PC-9 (cell line): ENCODE data around the gene ERG. TPM values are rescaled to one million over a fixed set of nuclear protein-coding genes. Genes with fewer than 3 reads are reported as not detected.

ENCODE experiments used
- BruUV-seq: library from RNA; stranded (reverse); fragments of 400-500 nt; replicated peaks from 2 replicates; lab custom pipeline; 2021; lab: Mats Ljungman, UMichigan
- CTCF ChIA-PET: fragments of 300-600 bp; sonication (Branson Sonifier 250); formaldehyde crosslinking; loops from one replicate; lab custom pipeline; 2022; ENCODE audit warnings: antibody characterized with exemption; lab: Charles Lee
- POLR2A ChIA-PET: fragments of 300-600 bp; sonication (Branson Sonifier 250); formaldehyde crosslinking; loops from one replicate; lab custom pipeline; 2022; ENCODE audit warnings: antibody characterized with exemption; ENCODE audit not compliant: unreplicated experiment; lab: Charles Lee
- DNase-seq, 2 experiments: peaks; one replicate each; pipeline versions ENCODE4 v3.0.0 to v3.0.0-alpha.2; 2015 to 2022; ENCODE audit warnings: mixed read lengths in 1 of 2
- H2AFZ ChIP-seq: fragments of 200-600 bp; sonication (generic); 2 replicates; pipeline ENCODE4 v1.8.1; 2017; ENCODE audit warnings: antibody characterized with exemption
- H3F3A ChIP-seq: fragments of 200-600 bp; sonication (generic); 2 replicates; pipeline ENCODE4 v1.8.1; 2017; ENCODE audit warnings: antibody characterized with exemption, mild to moderate bottlenecking, low read depth; ENCODE audit not compliant: insufficient read depth
- H3K27ac ChIP-seq: fragments of 200-600 bp; sonication (generic); 2 replicates; pipeline ENCODE4 v1.6.1; 2016; ENCODE audit warnings: mixed run types
- H3K27me3 ChIP-seq: fragments of 200-600 bp; sonication (generic); 2 replicates; pipeline ENCODE4 v1.6.1; 2016; ENCODE audit warnings: low read depth, mixed run types; ENCODE audit not compliant: insufficient read depth
- H3K36me3 ChIP-seq: fragments of 200-600 bp; sonication (generic); 2 replicates; pipeline ENCODE4 v1.6.1; 2016; ENCODE audit warnings: low read depth, mixed run types
- H3K4me1 ChIP-seq: fragments of 200-600 bp; sonication (generic); replicated peaks from 2 replicates; pipeline ENCODE4 v1.6.1; 2016; ENCODE audit warnings: mixed run types; ENCODE audit not compliant: insufficient read depth
- H3K4me2 ChIP-seq: fragments of 200-600 bp; sonication (generic); 2 replicates; pipeline ENCODE4 v1.6.1; 2017; ENCODE audit warnings: mixed run types
- H3K4me3 ChIP-seq: fragments of 200-600 bp; sonication (generic); 2 replicates; pipeline ENCODE4 v1.6.1; 2016; ENCODE audit warnings: mixed run types
- H3K79me2 ChIP-seq: fragments of 200-600 bp; sonication (generic); 2 replicates; pipeline ENCODE4 v1.6.1; 2017; ENCODE audit warnings: low read depth, mixed run types
- H3K9me2 ChIP-seq: fragments of 200-600 bp; sonication (generic); 2 replicates; pipeline ENCODE4 v1.8.1; 2017; ENCODE audit warnings: mild to moderate bottlenecking; ENCODE audit not compliant: insufficient read depth
- H3K9me3 ChIP-seq: fragments of 200-600 bp; sonication (generic); 2 replicates; pipeline ENCODE4 v1.8.1; 2016; ENCODE audit warnings: low read depth; ENCODE audit not compliant: insufficient read depth
- H4K20me1 ChIP-seq: fragments of 200-600 bp; sonication (generic); 2 replicates; pipeline ENCODE4 v1.8.1; 2017; ENCODE audit not compliant: insufficient read depth
- EZH2 ChIP-seq: fragments of 200-600 bp; sonication (generic); IDR thresholded peaks from 2 replicates; pipeline ENCODE4 v1.8.0; 2017; ENCODE audit warnings: antibody characterized with exemption, low read depth
- intact Hi-C: fragments of 100-400 bp; cut with micrococcal nuclease; formaldehyde crosslinking; loops from one replicate; pipeline ENCODE4 v1.10.0; 2022; ENCODE audit not compliant: unreplicated experiment
- total RNA-seq: library from RNA; stranded (reverse); gene quantifications from 2 replicates; pipeline ENCODE4 v1.2.3, GENCODE V29; 2021
- TF ChIP-seq, protein P1 (sequence below): fragments of 200-600 bp; sonication (generic); conservative IDR thresholded peaks from 2 replicates; pipeline ENCODE4 v1.6.1; 2017; ENCODE audit warnings: mixed run types, antibody characterized with exemption, mild to moderate bottlenecking, moderate library complexity

The ERG gene
- total RNA-seq, 1 experiment from 2014 or later = not detected

DNA sequence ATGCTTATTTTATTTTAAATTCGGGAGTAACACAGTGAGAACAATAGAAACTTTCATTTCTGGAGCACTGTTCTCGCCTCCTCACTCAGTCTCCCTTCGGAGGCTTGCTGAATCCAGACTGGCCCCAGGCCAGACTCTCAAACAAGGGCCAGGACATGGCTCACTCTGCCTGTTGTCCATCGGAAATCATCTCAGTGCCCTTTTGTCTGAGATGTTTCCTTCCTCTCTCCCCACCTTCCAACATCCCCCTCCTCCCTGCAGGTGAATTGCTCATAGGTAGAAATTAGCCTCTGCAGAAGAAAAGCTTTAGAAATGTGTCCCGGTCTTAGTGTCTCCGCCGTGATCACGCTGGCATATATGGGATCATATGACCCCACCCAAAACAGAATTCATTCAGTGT lies 55.2 kb downstream of the ERG start:
- no peak overlapping the region for H3K4me2 ChIP-seq
- intact Hi-C loops = no loop called here
- H3K27me3 ChIP-seq = 0 out of 2 replicates have a peak, but pooled peaks cover 10% of the 10 kb centered on the region
- no peaks in the 10 kb centered on the region for H3K9me3 ChIP-seq
- no peak overlapping the region for H3K27ac ChIP-seq
- H4K20me1 ChIP-seq = no peaks in the 10 kb centered on the region
- POLR2A ChIA-PET = no interaction called here
- CTCF ChIA-PET = no interaction called here
- no peak overlapping the region for H2AFZ ChIP-seq
- DNase-seq = no peak
- no peaks in the 10 kb centered on the region for H3K79me2 ChIP-seq
- no TSS peak for BruUV-seq
- no peak overlapping the region for H3K4me3 ChIP-seq
- TF ChIP-seq EZH2 = no peak
- TF ChIP-seq, protein P1, sequence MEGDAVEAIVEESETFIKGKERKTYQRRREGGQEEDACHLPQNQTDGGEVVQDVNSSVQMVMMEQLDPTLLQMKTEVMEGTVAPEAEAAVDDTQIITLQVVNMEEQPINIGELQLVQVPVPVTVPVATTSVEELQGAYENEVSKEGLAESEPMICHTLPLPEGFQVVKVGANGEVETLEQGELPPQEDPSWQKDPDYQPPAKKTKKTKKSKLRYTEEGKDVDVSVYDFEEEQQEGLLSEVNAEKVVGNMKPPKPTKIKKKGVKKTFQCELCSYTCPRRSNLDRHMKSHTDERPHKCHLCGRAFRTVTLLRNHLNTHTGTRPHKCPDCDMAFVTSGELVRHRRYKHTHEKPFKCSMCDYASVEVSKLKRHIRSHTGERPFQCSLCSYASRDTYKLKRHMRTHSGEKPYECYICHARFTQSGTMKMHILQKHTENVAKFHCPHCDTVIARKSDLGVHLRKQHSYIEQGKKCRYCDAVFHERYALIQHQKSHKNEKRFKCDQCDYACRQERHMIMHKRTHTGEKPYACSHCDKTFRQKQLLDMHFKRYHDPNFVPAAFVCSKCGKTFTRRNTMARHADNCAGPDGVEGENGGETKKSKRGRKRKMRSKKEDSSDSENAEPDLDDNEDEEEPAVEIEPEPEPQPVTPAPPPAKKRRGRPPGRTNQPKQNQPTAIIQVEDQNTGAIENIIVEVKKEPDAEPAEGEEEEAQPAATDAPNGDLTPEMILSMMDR = no peak
- no peaks in the 10 kb centered on the region for H3K9me2 ChIP-seq
- no peaks in the 10 kb centered on the region for H3F3A ChIP-seq
- no peaks in the 10 kb centered on the region for H3K36me3 ChIP-seq
- H3K4me1 ChIP-seq = no peaks in the 10 kb centered on the region

DNA sequence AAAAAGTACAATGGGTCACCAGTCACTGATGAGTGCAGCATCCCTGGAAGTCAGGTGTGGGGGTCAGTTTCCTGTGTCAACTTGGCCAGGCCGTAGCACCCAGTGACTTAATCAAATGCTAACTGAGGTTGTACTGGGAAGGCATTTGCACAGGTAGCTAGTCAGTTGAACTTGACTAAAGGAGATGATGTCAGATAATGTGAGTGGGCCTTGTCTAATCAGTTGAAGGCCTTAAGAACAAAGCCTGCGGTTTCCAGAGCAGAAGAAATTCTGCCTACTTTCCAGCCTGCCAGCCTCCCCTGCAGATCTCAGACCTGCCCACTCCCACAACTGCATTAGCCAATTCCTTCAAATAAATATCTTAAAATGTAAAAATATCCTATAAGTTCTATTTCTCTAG lies 57.1 kb downstream of the ERG start:
- intact Hi-C loops = no loop called here

DNA sequence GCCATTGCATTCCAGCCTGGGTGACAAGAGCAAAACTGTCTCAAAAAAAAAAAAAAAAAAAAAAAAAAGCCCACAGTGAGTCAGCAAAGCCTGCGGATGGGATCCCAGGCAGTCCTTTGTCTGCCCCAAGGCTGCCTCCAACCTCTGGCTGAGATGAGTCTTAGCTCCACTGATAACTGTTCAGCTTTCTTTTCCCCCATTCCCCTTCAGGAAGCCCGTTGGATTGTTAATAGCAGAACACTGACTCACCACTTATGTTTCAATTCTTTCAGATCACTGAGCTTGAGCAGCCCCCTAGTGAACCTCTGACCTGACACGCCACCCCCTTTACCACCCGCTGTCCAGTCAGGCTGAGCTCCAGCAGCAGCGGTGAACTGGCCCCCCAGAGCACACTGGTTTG lies 57.5 kb downstream of the ERG start:
- no peak overlapping the region for H3K4me3 ChIP-seq
- no peak for TF ChIP-seq EZH2
- TF ChIP-seq, protein P1 = no peak
- H3K9me3 ChIP-seq = no peaks in the 10 kb centered on the region
- no peaks in the 10 kb centered on the region for H4K20me1 ChIP-seq
- BruUV-seq = no TSS peak
- no peak overlapping the region for H3K4me2 ChIP-seq
- POLR2A ChIA-PET = no interaction called here
- H2AFZ ChIP-seq = no peak overlapping the region
- no peaks in the 10 kb centered on the region for H3K79me2 ChIP-seq
- H3K27ac ChIP-seq = no peak overlapping the region
- H3K36me3 ChIP-seq = no peaks in the 10 kb centered on the region
- peak in 1 of 2 experiments; percentile 1 for DNase-seq
- CTCF ChIA-PET = no interaction called here
- no peaks in the 10 kb centered on the region for H3K4me1 ChIP-seq
- intact Hi-C loops = no loop called here
- no peaks in the 10 kb centered on the region for H3F3A ChIP-seq
- H3K9me2 ChIP-seq = no peaks in the 10 kb centered on the region
- 0 out of 2 replicates have a peak, but pooled peaks cover 10% of the 10 kb centered on the region for H3K27me3 ChIP-seq

More for the DNA sequence above, 57.1 kb downstream of the ERG start:
- Histone ChIP-seq H3K79me2 (no peaks in the 10 kb centered on the region), H2AFZ (no peak overlapping the region), H3K4me2 (no peak overlapping the region), H3K9me3 (no peaks in the 10 kb centered on the region), H4K20me1 (no peaks in the 10 kb centered on the region), H3K27ac (no peak overlapping the region), H3K9me2 (no peaks in the 10 kb centered on the region), H3F3A (no peaks in the 10 kb centered on the region), H3K4me1 (no peaks in the 10 kb centered on the region), H3K4me3 (no peak overlapping the region), H3K36me3 (no peaks in the 10 kb centered on the region), H3K27me3 (0 out of 2 replicates have a peak, but pooled peaks cover 10% of the 10 kb centered on the region)
- TF ChIP-seq EZH2 = no peak
- TF ChIP-seq, protein P1 = no peak
- DNase-seq = no peak
- ChIA-PET POLR2A (no interaction called here), CTCF (interaction anchor here (0.6 kb wide), 1 partner anchor 18 kb away, joined by 4 read pairs; no protein-coding TSS in a partner anchor)
- BruUV-seq = no TSS peak
